Middle frontal gyrus (tissue), 1 donor: Measurements from ENCODE around the gene PARP6.

Source experiments
- DNase-seq: peaks from one replicate; pipeline ENCODE4 v3.0.0-alpha.2; 2015; ENCODE audit warnings: low spot score; ENCODE audit errors: extremely low spot score

Gene PARP6

GRCh38 chr15:72200395-72201237, 71.7 kb downstream of the PARP6 start:
- no peak for DNase-seq

GRCh38 chr15:72199721-72200212, 72.6 kb downstream of the PARP6 start:
- peak; percentile 48 for DNase-seq

DNA sequence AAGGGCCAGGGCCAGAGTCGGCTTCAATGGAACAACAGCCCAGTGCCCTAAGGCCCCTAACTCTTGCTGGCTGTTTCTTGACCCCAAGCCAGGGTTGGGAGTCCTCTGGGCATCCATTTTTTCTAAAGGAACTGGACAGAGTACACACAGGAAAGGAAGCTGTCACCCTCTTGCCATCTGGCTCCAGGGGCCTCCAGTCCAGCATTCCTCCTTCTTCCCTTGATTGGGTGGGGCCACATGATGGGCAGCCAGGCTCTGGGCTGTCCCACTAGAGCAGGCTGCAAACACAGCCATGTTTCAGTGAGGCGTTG, 73.2 kb downstream of the PARP6 start:
- no peak for DNase-seq

DNA sequence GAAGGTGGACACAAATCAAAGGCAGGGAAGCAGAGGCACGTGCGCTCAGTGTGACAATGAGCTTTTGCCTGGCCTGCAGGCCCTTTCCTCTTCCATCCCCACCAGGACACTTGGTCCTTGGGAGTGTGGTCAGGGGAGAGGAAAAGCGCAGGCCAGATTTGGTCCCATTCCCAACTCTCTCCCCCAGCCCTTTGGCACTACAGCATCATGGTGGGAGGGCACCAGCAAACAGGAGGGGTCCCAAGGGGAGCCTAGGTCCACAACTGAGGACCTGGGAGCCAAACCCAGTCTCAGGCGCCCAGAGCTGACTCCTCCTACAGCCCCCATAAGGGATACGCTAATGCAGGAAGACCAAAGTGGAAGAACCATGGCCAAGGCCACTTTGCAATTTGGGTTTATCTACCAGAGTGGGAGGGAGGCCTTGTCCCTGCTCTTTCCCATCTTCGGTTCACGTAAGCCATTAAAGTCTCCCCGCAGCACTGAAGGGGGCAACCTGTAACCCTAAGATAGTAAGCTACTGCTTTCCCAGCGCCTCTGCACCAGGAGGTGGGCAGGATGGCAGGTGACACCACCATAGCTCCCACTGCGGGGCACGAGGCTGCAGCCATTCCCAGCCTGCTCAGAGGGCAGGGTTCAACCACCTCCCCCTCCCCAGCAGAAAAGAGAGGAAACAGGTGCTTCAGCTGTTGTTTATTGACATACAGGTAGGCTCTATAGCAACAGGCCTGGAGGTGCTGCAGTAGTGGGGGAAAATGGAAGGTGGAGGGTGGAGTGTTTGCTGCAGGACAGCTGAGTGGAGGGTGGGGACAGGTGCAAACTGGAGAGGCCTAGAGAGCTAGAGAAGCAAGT, 73.8 kb downstream of the PARP6 start:
- no peak for DNase-seq

GRCh38 chr15:72197460-72198355, 74.6 kb downstream of the PARP6 start, which contains the start of gene GRAMD2A:
Gene GRAMD2A (minus strand): TSS chr15:72197787.
- no peak for DNase-seq

- DNase-seq = no peak
Measured at GRCh38 chr15:72197041-72197459, 75.3 kb downstream of the PARP6 start.

DNA sequence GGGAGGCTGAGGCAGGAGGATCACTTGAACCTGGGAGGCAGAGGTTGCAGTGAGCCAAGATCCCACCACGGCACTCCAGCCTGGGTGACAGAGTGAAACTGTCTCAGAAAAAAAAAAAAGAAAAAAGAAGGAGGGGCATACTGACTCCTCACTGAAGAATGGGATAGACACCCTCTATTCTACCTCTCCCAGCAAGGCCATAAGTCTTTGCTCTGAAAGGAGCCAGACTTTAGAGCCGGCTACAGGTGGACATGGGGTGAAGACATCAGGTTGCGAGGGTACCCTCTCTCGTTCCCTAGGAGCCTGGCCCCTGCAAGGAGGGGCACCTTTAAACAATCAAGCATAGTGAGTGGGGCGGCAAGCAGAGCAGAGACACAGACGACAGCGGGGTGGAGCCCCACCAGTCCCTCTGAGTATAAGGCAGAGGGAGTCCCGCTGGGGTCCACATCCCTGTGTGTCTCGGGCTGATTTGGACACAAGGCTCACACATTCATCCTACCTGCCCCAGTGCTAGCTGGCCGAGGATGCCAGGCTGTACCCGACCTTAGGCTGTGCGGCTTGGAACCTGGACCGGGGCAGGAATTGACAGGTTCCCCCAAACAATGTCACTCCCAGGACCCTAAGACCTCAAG, 75.8 kb downstream of the PARP6 start:
- no peak for DNase-seq

- no peak for DNase-seq
Measured at GRCh38 chr15:72195101-72195511, 77.2 kb downstream of the PARP6 start.

DNA sequence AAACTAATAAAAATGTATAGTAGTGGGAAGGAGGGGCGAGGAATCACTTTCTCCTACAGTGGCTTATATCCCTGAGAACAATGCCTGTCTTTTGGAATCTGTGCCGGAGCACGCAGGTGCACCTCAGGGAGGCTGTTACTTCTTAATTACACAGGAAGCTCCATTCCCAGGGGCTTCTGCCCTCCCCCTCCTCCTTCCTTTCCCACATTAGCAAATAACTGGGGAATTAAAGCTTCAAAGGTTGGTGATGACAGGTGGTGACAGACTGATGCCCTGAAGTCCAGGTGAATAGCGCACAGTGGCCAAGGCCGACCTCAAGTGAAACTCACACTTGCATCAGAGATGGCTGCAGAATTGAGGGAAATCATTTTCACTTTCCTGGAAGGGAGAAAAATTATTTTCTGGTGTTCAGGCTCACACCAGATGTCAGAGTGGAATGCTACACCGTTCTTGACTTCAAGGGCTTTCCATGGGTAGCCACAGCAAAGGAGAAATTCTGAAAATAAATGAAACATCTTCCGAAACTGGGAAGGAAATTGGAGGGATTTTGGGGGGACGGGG, 78.4 kb downstream of the PARP6 start:
- no peak for DNase-seq

DNA sequence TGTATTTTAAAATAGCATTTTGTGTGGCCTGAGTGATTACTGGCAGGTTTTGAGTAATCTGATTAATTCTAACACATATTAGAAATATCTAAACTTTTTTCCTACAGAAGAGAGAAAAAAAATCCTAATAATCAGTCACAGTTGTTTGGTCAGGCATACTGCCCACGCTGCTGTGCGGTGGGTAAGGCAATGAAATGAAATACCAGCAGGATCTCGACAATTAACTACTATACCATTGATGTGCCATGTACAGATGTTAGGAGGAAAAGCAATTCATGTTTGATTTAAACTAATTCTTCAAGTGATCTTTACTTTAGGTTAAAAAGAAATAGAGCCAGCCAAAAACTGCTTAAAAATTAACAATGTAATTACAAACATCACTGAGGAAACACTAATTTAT, 79.9 kb downstream of the PARP6 start:
- DNase-seq = no peak
